Right lobe of liver (tissue), 6 donors: Measurements from ENCODE around the gene REEP6. TPM values are rescaled to one million over a fixed set of nuclear protein-coding genes. Genes with fewer than 3 reads are reported as not detected.

Experiments
- ATAC-seq, 4 donors: fragments of 200-7000 bp; cut with Tn5 transposase; one replicate each; pipeline ENCODE4 v1.9.1; 2020; ENCODE audit warnings: mild to moderate bottlenecking in 4 of 4, moderate library complexity in 4 of 4
- DNase-seq, 3 donors: peaks; one replicate each; pipeline ENCODE4 v3.0.0-alpha.2; 2020
- H3K27ac ChIP-seq, 3 donors: fragments of 200-600 bp; one replicate each; pipeline ENCODE4 v1.8.0; 2022
- H3K27me3 ChIP-seq, 2 donors: fragments of 200-600 bp; one replicate each; pipeline ENCODE4 v1.8.0; 2022
- H3K36me3 ChIP-seq, 4 donors: fragments of 200-600 bp; sonication (generic) in 1 of 4; one replicate each; pipeline versions ENCODE4 v1.5.1 to v1.8.0; 2017 to 2022; ENCODE audit warnings: control low read depth in 1 of 4
- H3K4me1 ChIP-seq, 4 donors: fragments of 200-600 bp; sonication (generic) in 1 of 4; one replicate each; pipeline versions ENCODE4 v1.5.1 to v1.8.0; 2017 to 2022; ENCODE audit warnings: control low read depth in 1 of 4
- H3K4me3 ChIP-seq, 3 donors: fragments of 200-600 bp; one replicate each; pipeline ENCODE4 v1.8.0; 2022
- H3K9me3 ChIP-seq, 4 donors: fragments of 200-600 bp; sonication (generic) in 1 of 4; one replicate each; pipeline versions ENCODE4 v1.5.1 to v1.8.0; 2017 to 2022; ENCODE audit warnings: control low read depth in 1 of 4
- POLR2A ChIP-seq: fragments of 450-650 bp; IDR thresholded peaks from one replicate; pipeline ENCODE4 v1.6.1; 2017; ENCODE audit warnings: antibody characterized with exemption, mild to moderate bottlenecking
- WGBS: methylation state at CpG from one replicate; pipeline ENCODE4 v1.1.6; 2018; ENCODE audit warnings: low coverage, low lambda C conversion rate; ENCODE audit not compliant: insufficient coverage; ENCODE audit errors: missing lambda C conversion rate; 5-methylcytosine and 5-hydroxymethylcytosine counted together
- intact Hi-C, 2 donors: fragments of 100-400 bp; cut with DNase I; formaldehyde crosslinking; loops; one replicate each; pipeline versions ENCODE4 v1.11.2 to v1.14.1; 2022
- total RNA-seq, 6 experiments: library from RNA; depleted of rRNA in 2 of 6; stranded (reverse); fragments of >200 nt in 2 of 6; fragmentation: NEBNext Ultra II Directional in 3 of 6; extraction: Animal tissue kit (Norgen Biotek cat#: 25700) in 3 of 6; gene quantifications; one replicate each; pipeline versions ENCODE4 v1.1.0 to v1.2.4, GENCODE V29; 2016 to 2023
- TF ChIP-seq, protein P1 (sequence below), 4 donors: fragments of 200-600 bp in 3 of 4; fragments of 450-650 bp in 1 of 4; IDR thresholded peaks; one replicate each; pipeline versions ENCODE4 v1.5.1 to v1.8.0; 2016 to 2022; ENCODE audit warnings: antibody characterized with exemption in 4 of 4, mild to moderate bottlenecking in 2 of 4
- donor health status: DM: no; HTN: yes; CAD: no.
- donor health status: DM: no; HTN: no; CAD: no.
- donor health status: DM: no; HTN: no; CAD: no.
- donor health status: DM: no; HTN: yes; CAD: no.
- donor health status: DM: no; HTN: yes; CAD: no.

Gene REEP6
- total RNA-seq, 6 experiments from 2014 or later = 113 to 218 (median 177) TPM

DNA sequence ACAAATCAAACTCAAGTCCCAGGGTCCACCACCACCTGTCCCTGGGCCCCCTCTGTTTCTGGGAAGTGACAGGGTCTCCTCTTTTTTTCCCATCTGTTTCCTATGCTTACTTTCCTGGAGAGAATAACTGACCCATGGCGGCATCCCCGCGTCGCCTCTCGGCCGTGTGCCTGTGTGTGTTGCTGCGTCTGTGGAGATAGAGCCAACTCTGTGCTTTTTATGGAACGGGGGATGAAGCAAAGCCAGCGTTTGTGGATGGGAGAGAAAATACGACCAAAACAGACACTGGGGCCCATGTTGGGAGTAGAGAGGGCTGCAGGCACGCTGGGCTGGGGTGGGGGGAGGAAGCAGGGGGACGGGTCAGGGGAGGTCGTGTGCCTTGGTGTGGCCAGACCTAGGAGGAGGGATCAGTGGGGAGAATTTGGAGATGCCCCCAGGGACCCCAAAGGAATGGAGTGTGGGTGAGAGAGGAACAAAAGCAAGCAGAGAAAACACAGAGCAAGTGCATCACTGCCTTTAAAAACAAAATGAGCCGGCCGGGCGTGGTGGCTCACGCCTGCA, 49.5 kb downstream of the REEP6 start:
- DNase-seq (no peak), ATAC-seq (no peak)
- H3K27ac ChIP-seq = no peak overlapping the region
- 33% methylated on average over 15 of the region's 17 CpGs for WGBS
- H3K36me3 ChIP-seq = no peaks in the 10 kb centered on the region
- H3K9me3 ChIP-seq = no peaks in the 10 kb centered on the region
- H3K27me3 ChIP-seq = no peaks in the 10 kb centered on the region
- TF ChIP-seq, protein P1, sequence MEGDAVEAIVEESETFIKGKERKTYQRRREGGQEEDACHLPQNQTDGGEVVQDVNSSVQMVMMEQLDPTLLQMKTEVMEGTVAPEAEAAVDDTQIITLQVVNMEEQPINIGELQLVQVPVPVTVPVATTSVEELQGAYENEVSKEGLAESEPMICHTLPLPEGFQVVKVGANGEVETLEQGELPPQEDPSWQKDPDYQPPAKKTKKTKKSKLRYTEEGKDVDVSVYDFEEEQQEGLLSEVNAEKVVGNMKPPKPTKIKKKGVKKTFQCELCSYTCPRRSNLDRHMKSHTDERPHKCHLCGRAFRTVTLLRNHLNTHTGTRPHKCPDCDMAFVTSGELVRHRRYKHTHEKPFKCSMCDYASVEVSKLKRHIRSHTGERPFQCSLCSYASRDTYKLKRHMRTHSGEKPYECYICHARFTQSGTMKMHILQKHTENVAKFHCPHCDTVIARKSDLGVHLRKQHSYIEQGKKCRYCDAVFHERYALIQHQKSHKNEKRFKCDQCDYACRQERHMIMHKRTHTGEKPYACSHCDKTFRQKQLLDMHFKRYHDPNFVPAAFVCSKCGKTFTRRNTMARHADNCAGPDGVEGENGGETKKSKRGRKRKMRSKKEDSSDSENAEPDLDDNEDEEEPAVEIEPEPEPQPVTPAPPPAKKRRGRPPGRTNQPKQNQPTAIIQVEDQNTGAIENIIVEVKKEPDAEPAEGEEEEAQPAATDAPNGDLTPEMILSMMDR (IDR thresholded peaks at IDR 0.05) = no peak
- no peak for TF ChIP-seq POLR2A
- H3K4me3 ChIP-seq = no peak overlapping the region
- H3K4me1 ChIP-seq = no peaks in the 10 kb centered on the region
- intact Hi-C loops = loop anchor here in 1 of 2 donors (10.0 kb wide), 1 partner anchor 224 kb away; no protein-coding TSS in a partner anchor

Other genes starting within 250 kb of the REEP6 start
- gene ATP5F1D, start 249.4 kb upstream of the REEP6 start, total RNA-seq = 100 to 1,000 TPM in 5 of 6 experiments, 10 to 100 TPM in 1; 98.1 to 240 (median 137) TPM
- gene MIDN, start 242.6 kb upstream of the REEP6 start, total RNA-seq = 10 to 100 TPM; 22.3 to 55.1 (median 29.3) TPM
- 100 to 1,000 TPM in 2 of 6 experiments, 10 to 100 TPM in 4; 69.2 to 111 (median 89.5) TPM for gene CIRBP, start 221.8 kb upstream of the REEP6 start, total RNA-seq
- 100 to 1,000 TPM in 1 of 6 experiments, 10 to 100 TPM in 5; 34.0 to 103 (median 43.8) TPM for gene FAM174C, start 215.7 kb upstream of the REEP6 start, total RNA-seq
- gene EFNA2, start 205.3 kb upstream of the REEP6 start, total RNA-seq = 10 to 100 TPM in 1 of 6 experiments, 1 to 10 TPM in 5; 4.2 to 10.3 (median 5.6) TPM
- gene NDUFS7, start 107.3 kb upstream of the REEP6 start, total RNA-seq = 100 to 1,000 TPM in 2 of 6 experiments, 10 to 100 TPM in 4; 70.1 to 210 (median 85.0) TPM
- 100 to 1,000 TPM; 151 to 380 (median 221) TPM for gene GAMT, start 89.6 kb upstream of the REEP6 start, total RNA-seq
- gene DAZAP1, start 83.6 kb upstream of the REEP6 start, total RNA-seq = 10 to 100 TPM; 22.3 to 50.9 (median 42.2) TPM
- gene RPS15, start 52.8 kb upstream of the REEP6 start, total RNA-seq = 1,000 to 10,000 TPM in 2 of 6 experiments, 100 to 1,000 TPM in 4; 334 to 1,615 (median 355) TPM
- gene APC2, start 41.1 kb upstream of the REEP6 start, total RNA-seq = under 1 TPM in 3 of 6 experiments, not detected in 3; 0.06 to 0.13 (median 0.06) TPM
- gene C19orf25, start 12.0 kb upstream of the REEP6 start, total RNA-seq = 10 to 100 TPM; 12.2 to 32.7 (median 15.3) TPM
- gene PCSK4, start 831 bp upstream of the REEP6 start, total RNA-seq = 1 to 10 TPM; 2.0 to 8.0 (median 3.6) TPM
- 1 to 10 TPM; 1.8 to 6.9 (median 4.5) TPM for gene ADAMTSL5, start 21.8 kb downstream of the REEP6 start, total RNA-seq
- gene PLK5, start 32.9 kb downstream of the REEP6 start, total RNA-seq = not detected
- gene MEX3D, start 77.1 kb downstream of the REEP6 start, total RNA-seq = 10 to 100 TPM in 3 of 6 experiments, 1 to 10 TPM in 3; 6.7 to 16.6 (median 10.3) TPM
- gene MBD3, start 101.7 kb downstream of the REEP6 start, total RNA-seq = 10 to 100 TPM; 27.3 to 72.1 (median 30.1) TPM
- gene UQCR11, start 114.3 kb downstream of the REEP6 start, total RNA-seq = 100 to 1,000 TPM in 4 of 6 experiments, 10 to 100 TPM in 2; 59.6 to 202 (median 172) TPM
- gene TCF3, start 161.4 kb downstream of the REEP6 start, total RNA-seq = 10 to 100 TPM; 11.0 to 30.1 (median 15.9) TPM